Ishikawa (cell line): ENCODE data around the gene TMEM43.

Experiments used
- CEBPB ChIP-seq: IDR thresholded peaks from 2 replicates; pipeline ENCODE4 v1.6.1; 2012
- TAF1 ChIP-seq: IDR thresholded peaks from 2 replicates; pipeline ENCODE4 v1.6.1; 2012; ENCODE audit warnings: low read depth, mild to moderate bottlenecking
- TCF12 ChIP-seq: IDR thresholded peaks from 2 replicates; pipeline ENCODE4 v1.6.1; 2012; ENCODE audit warnings: low read depth
- YY1 ChIP-seq: IDR thresholded peaks from 2 replicates; pipeline ENCODE4 v1.6.1; 2012; ENCODE audit warnings: low read depth
- ZBTB7A ChIP-seq: IDR thresholded peaks from 2 replicates; pipeline ENCODE4 v1.6.1; 2012; ENCODE audit warnings: low read depth
- TF ChIP-seq, protein P1 (sequence below): IDR thresholded peaks from 2 replicates; pipeline ENCODE4 v1.6.1; 2012; ENCODE audit warnings: low read depth, mild to moderate bottlenecking

DNA sequence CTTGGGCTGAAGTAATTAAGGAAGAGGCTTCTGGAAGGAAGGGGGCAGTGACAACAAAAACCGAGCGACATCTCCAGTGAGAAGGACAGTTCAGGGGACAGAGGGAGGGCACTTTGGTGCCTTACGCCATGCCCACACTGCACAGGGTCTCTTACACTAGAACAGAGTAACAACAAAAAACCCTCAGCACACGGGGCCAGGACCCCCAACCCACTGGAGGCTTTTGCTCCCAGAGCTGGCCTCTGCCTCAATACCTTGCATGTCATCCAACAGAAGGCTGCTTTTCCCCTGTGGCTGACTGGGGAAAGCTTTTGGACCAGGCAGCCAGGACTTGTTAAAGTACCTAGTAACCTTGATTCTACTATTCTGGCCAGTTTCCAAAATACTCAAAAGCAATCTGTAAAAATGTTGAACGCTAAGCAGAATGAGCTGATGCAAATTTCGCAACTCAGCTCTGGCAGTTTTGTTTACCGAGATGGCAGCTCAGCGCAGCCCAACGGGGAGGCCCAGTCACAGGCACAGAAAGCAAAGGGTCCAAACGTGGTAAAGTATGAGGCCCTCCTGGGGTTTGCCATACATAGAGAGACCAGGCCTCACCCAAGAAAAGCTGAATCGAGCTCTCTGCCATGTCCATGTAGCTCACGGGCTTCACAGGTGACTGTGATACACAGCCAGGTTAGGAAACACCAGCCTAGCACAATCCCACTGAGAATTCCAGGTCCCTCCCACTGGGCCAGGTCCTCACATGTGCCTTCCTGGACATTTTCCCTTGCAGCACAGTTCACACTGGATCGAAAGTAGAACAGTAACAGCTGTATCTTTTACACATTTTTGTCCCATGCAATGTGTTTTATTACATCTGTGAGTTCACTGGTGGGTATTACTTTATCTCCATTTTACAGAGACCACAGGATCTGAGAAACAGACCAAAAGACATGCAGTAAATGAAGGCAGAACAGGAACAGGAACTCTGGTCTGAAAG, 6.2 kb upstream of the TMEM43 start:
- no peak for TF ChIP-seq TAF1
- no peak for TF ChIP-seq YY1
- no peak for TF ChIP-seq ZBTB7A
- no peak for TF ChIP-seq TCF12
- no peak for TF ChIP-seq CEBPB
- TF ChIP-seq, protein P1, sequence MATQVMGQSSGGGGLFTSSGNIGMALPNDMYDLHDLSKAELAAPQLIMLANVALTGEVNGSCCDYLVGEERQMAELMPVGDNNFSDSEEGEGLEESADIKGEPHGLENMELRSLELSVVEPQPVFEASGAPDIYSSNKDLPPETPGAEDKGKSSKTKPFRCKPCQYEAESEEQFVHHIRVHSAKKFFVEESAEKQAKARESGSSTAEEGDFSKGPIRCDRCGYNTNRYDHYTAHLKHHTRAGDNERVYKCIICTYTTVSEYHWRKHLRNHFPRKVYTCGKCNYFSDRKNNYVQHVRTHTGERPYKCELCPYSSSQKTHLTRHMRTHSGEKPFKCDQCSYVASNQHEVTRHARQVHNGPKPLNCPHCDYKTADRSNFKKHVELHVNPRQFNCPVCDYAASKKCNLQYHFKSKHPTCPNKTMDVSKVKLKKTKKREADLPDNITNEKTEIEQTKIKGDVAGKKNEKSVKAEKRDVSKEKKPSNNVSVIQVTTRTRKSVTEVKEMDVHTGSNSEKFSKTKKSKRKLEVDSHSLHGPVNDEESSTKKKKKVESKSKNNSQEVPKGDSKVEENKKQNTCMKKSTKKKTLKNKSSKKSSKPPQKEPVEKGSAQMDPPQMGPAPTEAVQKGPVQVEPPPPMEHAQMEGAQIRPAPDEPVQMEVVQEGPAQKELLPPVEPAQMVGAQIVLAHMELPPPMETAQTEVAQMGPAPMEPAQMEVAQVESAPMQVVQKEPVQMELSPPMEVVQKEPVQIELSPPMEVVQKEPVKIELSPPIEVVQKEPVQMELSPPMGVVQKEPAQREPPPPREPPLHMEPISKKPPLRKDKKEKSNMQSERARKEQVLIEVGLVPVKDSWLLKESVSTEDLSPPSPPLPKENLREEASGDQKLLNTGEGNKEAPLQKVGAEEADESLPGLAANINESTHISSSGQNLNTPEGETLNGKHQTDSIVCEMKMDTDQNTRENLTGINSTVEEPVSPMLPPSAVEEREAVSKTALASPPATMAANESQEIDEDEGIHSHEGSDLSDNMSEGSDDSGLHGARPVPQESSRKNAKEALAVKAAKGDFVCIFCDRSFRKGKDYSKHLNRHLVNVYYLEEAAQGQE: no peak
